Measurements from ENCODE around the gene ALKBH5. TPM values are rescaled to one million over a fixed set of nuclear protein-coding genes. Genes with fewer than 3 reads are reported as not detected.

Gene ALKBH5
- polyA plus RNA-seq, 1 of the 3 experiments (the other 2 are of a cell fraction) = 41.0 TPM

- TF ChIP-seq FOSL2 (IDR thresholded peaks at IDR 0.05; ENCODE audit: borderline replicate concordance, low read depth) = no peak
- no peak for TF ChIP-seq IRF3 (IDR thresholded peaks at IDR 0.05; ENCODE audit: low read depth, low read length)
Measured at GRCh38 chr17:18156976-18157280, 26.7 kb upstream of the ALKBH5 start (continued).

GRCh38 chr17:18157354-18157985 is 26.2 kb upstream of the ALKBH5 start:
- Histone ChIP-seq H3K4me1 (ENCODE audit: control insufficient read depth in 1 of 2, insufficient read depth in 2 of 2, low read depth in 1 of 2, low read length in 1 of 2) (peaks cover 3 to 5% of the 10 kb centered on the region in 2 experiments; a peak in 1 of 4 replicates), H3K9me3 (no peaks in the 10 kb centered on the region), H3K27me3 (ENCODE audit: insufficient read depth) (no peaks in the 10 kb centered on the region), H3K4me2 (no peak overlapping the region), H3K27ac (ENCODE audit: low read depth in 2 of 2, low read length in 1 of 2) (no peak overlapping the region), H4K20me1 (ENCODE audit: insufficient read depth) (no peaks in the 10 kb centered on the region), H3K79me2 (ENCODE audit: insufficient read depth) (no peaks in the 10 kb centered on the region), H3K9me2 (no peaks in the 10 kb centered on the region), H3K36me3 (replicated peaks in 1 of 2; ENCODE audit: control insufficient read depth in 1 of 2, insufficient read depth in 2 of 2, low read length in 1 of 2) (no peaks in the 10 kb centered on the region), H2AFZ (ENCODE audit: low read depth) (no peak overlapping the region), H3K4me3 (ENCODE audit: low read depth in 2 of 2, low read length in 1 of 2) (no peak overlapping the region), H3K9ac (no peak overlapping the region), H3F3A (replicated peaks; ENCODE audit: insufficient read depth) (no peaks in the 10 kb centered on the region)
- POLR2A ChIA-PET = no interaction called here
- TF ChIP-seq GATA2 (CRISPR knock-in tag; IDR thresholded peaks at IDR 0.05) = no peak
- TF ChIP-seq TAF1 (IDR thresholded peaks at IDR 0.05; ENCODE audit: borderline replicate concordance, low read depth, low read length) = no peak
- no peak for TF ChIP-seq EP300 (IDR thresholded peaks at IDR 0.05; ENCODE audit: borderline replicate concordance in 1 of 2, low read depth in 1 of 2, low read length in 1 of 2)
- no peak for TF ChIP-seq MXI1 (IDR thresholded peaks at IDR 0.05; ENCODE audit: low read depth, low read length)
- TF ChIP-seq CTCF (IDR thresholded peaks at IDR 0.05) = no peak
- CTCF ChIA-PET = interaction anchor here (0.7 kb wide), 1 partner anchor 17 kb away, joined by 4 read pairs; no protein-coding TSS in a partner anchor
- 94% methylated on average over 13 of the region's 22 CpGs for WGBS (ENCODE audit: low lambda C conversion rate)
- DNase-seq = no peak

GRCh38 chr17:18158022-18158600 is 25.5 kb upstream of the ALKBH5 start:
- no peaks in the 10 kb centered on the region for H3K79me2 ChIP-seq (ENCODE audit: insufficient read depth)
- H3K27ac ChIP-seq (ENCODE audit: low read depth in 2 of 2, low read length in 1 of 2) = no peak overlapping the region
- H3K36me3 ChIP-seq (replicated peaks in 1 of 2; ENCODE audit: control insufficient read depth in 1 of 2, insufficient read depth in 2 of 2, low read length in 1 of 2) = no peaks in the 10 kb centered on the region
- no peaks in the 10 kb centered on the region for H3F3A ChIP-seq (replicated peaks; ENCODE audit: insufficient read depth)
- ChIA-PET CTCF (interaction anchor here (0.7 kb wide), 1 partner anchor 18 kb away, joined by 4 read pairs; no protein-coding TSS in a partner anchor), POLR2A (no interaction called here)
- peaks cover 3 to 5% of the 10 kb centered on the region in 2 experiments; a peak in 1 of 4 replicates for H3K4me1 ChIP-seq (ENCODE audit: control insufficient read depth in 1 of 2, insufficient read depth in 2 of 2, low read depth in 1 of 2, low read length in 1 of 2)
- no peak overlapping the region for H3K9ac ChIP-seq
- 79% methylated on average over 22 of the region's 26 CpGs for WGBS (ENCODE audit: low lambda C conversion rate)
- no peak overlapping the region for H2AFZ ChIP-seq (ENCODE audit: low read depth)
- no peaks in the 10 kb centered on the region for H3K27me3 ChIP-seq (ENCODE audit: insufficient read depth)
- no peaks in the 10 kb centered on the region for H3K9me2 ChIP-seq
- no peak for DNase-seq
- no peaks in the 10 kb centered on the region for H4K20me1 ChIP-seq (ENCODE audit: insufficient read depth)
- H3K9me3 ChIP-seq = no peaks in the 10 kb centered on the region
- TF ChIP-seq GABPA (IDR thresholded peaks at IDR 0.05; ENCODE audit: low read depth) (no peak), REST (IDR thresholded peaks at IDR 0.05; ENCODE audit: low read depth, low read length) (no peak), TAF1 (IDR thresholded peaks at IDR 0.05; ENCODE audit: borderline replicate concordance, low read depth, low read length) (no peak), FOXJ3 (CRISPR knock-in tag; IDR thresholded peaks at IDR 0.05) (no peak), MEF2A (IDR thresholded peaks at IDR 0.05; ENCODE audit: borderline replicate concordance, low read depth) (no peak), USF1 (IDR thresholded peaks at IDR 0.05; ENCODE audit: borderline replicate concordance, low read depth) (no peak), NRF1 (IDR thresholded peaks at IDR 0.05; ENCODE audit: low read depth, low read length) (no peak), IRF3 (IDR thresholded peaks at IDR 0.05; ENCODE audit: low read depth, low read length) (no peak), POLR2AphosphoS5 (IDR thresholded peaks at IDR 0.05; ENCODE audit: low read depth, low read length) (no peak)
- no peak overlapping the region for H3K4me3 ChIP-seq (ENCODE audit: low read depth in 2 of 2, low read length in 1 of 2)
- no peak overlapping the region for H3K4me2 ChIP-seq
